IPS-18c (cell line): Measurements from ENCODE around the gene NAGLU.

Experiments used
- H3K4me3 ChIP-seq: 2 replicates; pipeline ENCODE4 v1.7.0; 2013; ENCODE audit warnings: low read depth, mild to moderate bottlenecking, low read length, moderate library complexity; ENCODE audit not compliant: insufficient read depth
- H3K9me3 ChIP-seq: one replicate; pipeline ENCODE4 v1.6.1; 2013; ENCODE audit warnings: mild to moderate bottlenecking, low read length, moderate library complexity; ENCODE audit not compliant: control insufficient read depth, insufficient read depth

NAGLU gene

DNA sequence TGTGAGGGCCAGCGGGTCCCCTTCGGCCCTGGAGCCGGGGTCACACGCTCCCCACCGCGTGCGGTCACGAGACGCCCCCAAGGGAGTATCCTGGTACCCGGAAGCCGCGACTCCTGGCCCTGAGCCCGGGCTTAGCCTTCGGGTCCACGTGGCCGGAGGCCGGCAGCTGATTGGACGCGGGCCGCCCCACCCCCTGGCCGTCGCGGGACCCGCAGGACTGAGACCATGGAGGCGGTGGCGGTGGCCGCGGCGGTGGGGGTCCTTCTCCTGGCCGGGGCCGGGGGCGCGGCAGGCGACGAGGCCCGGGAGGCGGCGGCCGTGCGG is at the start of gene NAGLU:
Gene NAGLU (plus strand): TSS at position 194 of the 324 bp plus-strand sequence. CDS start 32 bp downstream, at position 226.
- Histone ChIP-seq H3K4me3 (peak within 1 kb of the TSS; percentile 62), H3K9me3 (no peaks in the 10 kb centered on the region)

- Histone ChIP-seq H3K4me3 (no peak overlapping the region), H3K9me3 (no peaks in the 10 kb centered on the region)
These were observed 48.0 kb upstream of the NAGLU start for GRCh38 chr17:42488032-42488431.

- Histone ChIP-seq H3K4me3 (no peak overlapping the region), H3K9me3 (no peaks in the 10 kb centered on the region)
These were observed 42.7 kb upstream of the NAGLU start for GRCh38 chr17:42493319-42493718.

GRCh38 chr17:42494673-42495072 is 41.4 kb upstream of the NAGLU start:
- no peak overlapping the region for H3K4me3 ChIP-seq

GRCh38 chr17:42498828-42499227 is 37.2 kb upstream of the NAGLU start:
- Histone ChIP-seq H3K4me3 (no peak overlapping the region), H3K9me3 (no peaks in the 10 kb centered on the region)

More at GRCh38 chr17:42494673-42495072, 41.4 kb upstream of the NAGLU start:
- H3K9me3 ChIP-seq = no peaks in the 10 kb centered on the region

GRCh38 chr17:42502091-42502490 is 34.0 kb upstream of the NAGLU start:
- Histone ChIP-seq H3K4me3 (no peak overlapping the region), H3K9me3 (no peaks in the 10 kb centered on the region)

DNA sequence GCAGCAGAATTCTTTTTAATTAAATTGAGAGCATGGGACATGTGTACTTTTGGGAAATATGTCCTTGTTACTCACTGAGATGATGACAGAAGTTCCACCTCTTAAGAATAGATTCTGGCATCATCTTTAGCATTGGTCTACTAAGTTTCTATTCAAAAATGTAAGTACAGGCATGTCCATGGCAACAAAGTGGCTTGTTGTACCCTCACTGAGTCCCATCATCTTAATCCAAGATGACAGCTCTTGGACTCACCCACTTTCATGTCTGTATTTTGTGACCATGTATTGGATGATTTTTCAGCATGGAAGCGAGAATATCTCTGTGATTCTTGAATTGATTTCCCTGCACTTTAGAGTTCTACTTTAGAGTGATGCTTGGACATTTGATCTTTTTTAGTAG is 33.1 kb upstream of the NAGLU start:
- Histone ChIP-seq H3K4me3 (no peak overlapping the region), H3K9me3 (no peaks in the 10 kb centered on the region)

DNA sequence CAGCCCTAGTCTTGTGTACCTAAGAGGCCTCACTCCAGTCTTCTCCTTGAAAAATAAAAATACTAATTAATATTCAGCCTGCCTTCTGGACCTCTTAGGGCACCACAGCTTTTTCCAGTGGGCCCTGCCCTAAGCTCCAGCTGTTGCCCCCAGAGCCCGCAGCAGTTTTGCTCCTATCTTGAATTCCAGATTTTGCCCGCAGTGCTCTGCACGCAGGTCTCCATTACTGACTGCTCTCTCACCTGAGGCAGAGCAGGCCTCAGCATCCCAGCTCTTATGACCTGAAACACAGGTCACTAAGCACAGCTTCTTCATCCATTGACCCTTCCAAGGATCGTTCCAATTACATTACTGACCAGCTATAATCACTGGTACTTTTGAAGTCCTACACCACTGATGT is 28.4 kb upstream of the NAGLU start:
- Histone ChIP-seq H3K4me3 (no peak overlapping the region), H3K9me3 (no peaks in the 10 kb centered on the region)

GRCh38 chr17:42508426-42509165 is 27.4 kb upstream of the NAGLU start:
- no peaks in the 10 kb centered on the region for H3K9me3 ChIP-seq
- no peak overlapping the region for H3K4me3 ChIP-seq

GRCh38 chr17:42509409-42509808 is 26.6 kb upstream of the NAGLU start:
- Histone ChIP-seq H3K4me3 (no peak overlapping the region), H3K9me3 (no peaks in the 10 kb centered on the region)

DNA sequence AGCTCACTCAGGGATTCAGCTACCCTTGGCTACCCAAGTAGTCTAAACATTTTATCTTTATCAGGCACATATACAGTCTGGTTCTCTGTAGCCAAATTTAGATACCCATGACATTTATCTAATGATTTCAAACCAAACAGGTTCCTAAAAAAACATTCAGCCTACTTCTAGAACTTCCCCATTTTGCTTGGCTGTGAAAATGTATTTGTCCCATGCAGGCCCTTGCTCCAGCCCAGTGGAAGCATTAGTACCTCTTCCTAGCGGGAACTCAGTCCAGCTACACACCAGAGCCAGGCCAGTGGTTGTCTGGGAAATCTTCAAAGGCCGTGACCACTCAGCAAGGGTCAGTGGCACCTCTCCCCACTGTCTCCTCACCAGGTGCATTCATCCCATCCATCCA is 26.2 kb upstream of the NAGLU start:
- Histone ChIP-seq H3K4me3 (no peak overlapping the region), H3K9me3 (no peaks in the 10 kb centered on the region)

- H3K4me3 ChIP-seq = no peak overlapping the region
- H3K9me3 ChIP-seq = no peaks in the 10 kb centered on the region
These were observed 23.8 kb upstream of the NAGLU start for GRCh38 chr17:42512246-42512645.

GRCh38 chr17:42512733-42513251 is 23.2 kb upstream of the NAGLU start:
- Histone ChIP-seq H3K4me3 (no peak overlapping the region), H3K9me3 (no peaks in the 10 kb centered on the region)

- no peak overlapping the region for H3K4me3 ChIP-seq
These were observed 22.4 kb upstream of the NAGLU start for GRCh38 chr17:42513686-42514085.

DNA sequence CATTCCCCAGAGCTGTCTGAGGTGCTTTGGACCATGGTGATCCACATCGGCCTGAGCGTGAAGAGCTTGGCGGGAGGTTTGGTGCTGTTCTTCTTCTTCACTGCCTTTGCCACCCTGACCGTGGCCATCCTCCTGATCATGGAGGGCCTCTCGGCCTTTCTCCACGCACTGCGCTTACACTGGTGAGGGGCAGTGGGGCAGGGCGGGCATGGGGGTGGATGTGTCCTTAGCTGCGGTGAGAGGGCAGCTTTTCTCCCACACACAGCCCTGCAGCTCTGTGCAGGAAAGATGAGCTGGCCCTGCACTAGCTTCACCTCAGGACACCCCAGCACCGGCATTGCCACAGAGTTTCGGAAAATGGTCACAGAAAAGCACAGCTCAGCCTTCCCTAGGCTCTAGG is 21.8 kb upstream of the NAGLU start:
- Histone ChIP-seq H3K4me3 (no peak overlapping the region), H3K9me3 (no peaks in the 10 kb centered on the region)

More at GRCh38 chr17:42513686-42514085, 22.4 kb upstream of the NAGLU start:
- H3K9me3 ChIP-seq = no peaks in the 10 kb centered on the region

- no peak overlapping the region for H3K4me3 ChIP-seq
- no peaks in the 10 kb centered on the region for H3K9me3 ChIP-seq
These were observed 21.2 kb upstream of the NAGLU start for GRCh38 chr17:42514867-42515266.

DNA sequence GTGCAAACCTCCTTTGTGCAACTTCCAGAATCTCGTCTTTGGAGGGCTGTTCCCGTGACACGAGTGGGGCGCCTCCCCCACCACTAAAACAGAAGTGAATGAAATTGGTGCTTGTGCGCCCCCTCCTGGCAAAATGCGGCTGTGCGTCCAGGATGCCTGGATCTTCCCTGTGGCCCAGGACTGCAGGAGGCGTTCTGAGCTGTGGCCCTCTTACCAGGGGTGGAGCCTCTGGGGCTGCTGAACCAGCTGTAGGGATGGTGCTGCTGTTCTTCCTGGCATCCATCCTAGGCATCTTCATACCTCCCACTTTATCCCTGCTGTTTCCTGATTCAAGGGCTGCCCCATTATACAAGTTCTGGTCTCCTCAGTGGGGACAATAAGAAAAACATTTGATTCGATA is 18.5 kb upstream of the NAGLU start:
- Histone ChIP-seq H3K9me3 (no peaks in the 10 kb centered on the region), H3K4me3 (no peak overlapping the region)

DNA sequence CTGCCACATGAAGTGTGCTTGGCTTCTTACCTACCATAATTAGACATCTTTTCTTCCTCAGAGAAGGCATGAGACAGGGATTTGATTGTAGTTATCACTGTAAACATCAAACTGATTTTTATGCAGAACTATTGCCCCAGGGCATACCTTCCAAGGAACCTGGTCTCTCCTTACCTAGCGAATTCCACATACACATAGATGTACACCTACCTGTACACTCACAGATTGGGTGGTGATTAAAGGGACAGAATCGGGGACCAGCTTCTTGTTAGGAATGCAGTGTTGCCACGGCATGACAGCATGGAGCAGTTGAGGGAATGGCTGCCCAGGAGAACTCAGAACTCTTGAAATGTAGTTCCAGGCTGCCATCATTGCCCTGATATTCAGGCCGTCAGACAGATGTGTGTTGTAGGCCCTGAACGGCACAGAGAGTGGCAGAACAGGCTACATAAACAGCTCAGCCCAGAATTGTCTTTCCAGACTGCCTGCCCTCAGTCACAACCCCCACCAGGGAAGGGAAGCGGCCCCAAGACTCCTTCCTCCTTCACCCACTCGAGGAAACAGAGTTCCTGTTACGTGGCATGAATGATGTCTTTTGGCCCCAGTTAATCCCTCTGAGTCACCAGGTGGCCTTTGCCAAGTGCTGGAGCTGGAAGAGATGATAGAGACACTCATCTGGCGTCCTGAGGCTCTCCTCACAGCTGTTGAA is 17.8 kb upstream of the NAGLU start:
- Histone ChIP-seq H3K9me3 (no peaks in the 10 kb centered on the region), H3K4me3 (no peak overlapping the region)
